ENCODE measurements around the gene CPM. TPM values are rescaled to one million over a fixed set of nuclear protein-coding genes. Genes with fewer than 3 reads are reported as not detected.
"Not testable (repeated sequence)": the region's sequence is repeated elsewhere in the genome, so short reads cannot be mapped to it uniquely, and the experiment has no call there.

The CPM gene
- total RNA-seq, 2 experiments from 2014 or later = 3.8 to 13.0 TPM

GRCh38 chr12:68863886-68864454, 69.0 kb downstream of the CPM start:
- H3K9me2 ChIP-seq (ENCODE audit: insufficient read depth, low read length); H3K9me3 ChIP-seq (ENCODE audit: low read length); H3K4me1 ChIP-seq (ENCODE audit: insufficient read depth, low read length, poor library complexity, severe bottlenecking); H3K27ac ChIP-seq (ENCODE audit: low read depth, low read length, poor library complexity, severe bottlenecking); H3K4me3 ChIP-seq (ENCODE audit: low read depth, low read length, poor library complexity, severe bottlenecking); H3K36me3 ChIP-seq (ENCODE audit: insufficient read depth, low read length); H4K20me1 ChIP-seq (ENCODE audit: insufficient read depth, low read length); H3K79me2 ChIP-seq (ENCODE audit: insufficient read depth, low read depth, low read length); POLR2A ChIA-PET; BruUV-seq (replicated peaks); CTCF ChIA-PET (ENCODE audit: unreplicated experiment): not testable (repeated sequence)
- intact Hi-C loops (cut with micrococcal nuclease; ENCODE audit: unreplicated experiment) = loop anchor here (1.0 kb wide), 1 partner anchor 206 kb away; no protein-coding TSS in a partner anchor
- peak; percentile 88 for TF ChIP-seq CTCF (conservative IDR thresholded peaks at IDR 0.05; ENCODE audit: low read length)
- DNase-seq (ENCODE audit: low spot score) = peak; percentile 78
- H2AFZ ChIP-seq (ENCODE audit: low read length) = peak overlapping the region; percentile 48
- peak overlapping the region; percentile 45 for H3K4me2 ChIP-seq (ENCODE audit: low read length)

- no peak for DNase-seq (ENCODE audit: low spot score)
- ChIA-PET CTCF (ENCODE audit: unreplicated experiment) (no interaction called here), POLR2A (no interaction called here)
- Histone ChIP-seq H3K4me1 (ENCODE audit: insufficient read depth, low read length, poor library complexity, severe bottlenecking) (peaks cover 8% of the 10 kb centered on the region), H4K20me1 (ENCODE audit: insufficient read depth, low read length) (no peaks in the 10 kb centered on the region), H3K36me3 (ENCODE audit: insufficient read depth, low read length) (no peaks in the 10 kb centered on the region), H3K27ac (ENCODE audit: low read depth, low read length, poor library complexity, severe bottlenecking) (no peak overlapping the region), H3K9me2 (ENCODE audit: insufficient read depth, low read length) (no peaks in the 10 kb centered on the region), H3K79me2 (ENCODE audit: insufficient read depth, low read depth, low read length) (no peaks in the 10 kb centered on the region), H2AFZ (ENCODE audit: low read length) (peak overlapping the region; percentile 48), H3K9me3 (ENCODE audit: low read length) (no peaks in the 10 kb centered on the region), H3K4me3 (ENCODE audit: low read depth, low read length, poor library complexity, severe bottlenecking) (no peak overlapping the region), H3K4me2 (ENCODE audit: low read length) (peak overlapping the region; percentile 45)
- BruUV-seq (replicated peaks) = no TSS peak
- TF ChIP-seq CTCF (conservative IDR thresholded peaks at IDR 0.05; ENCODE audit: low read length) (no peak), EZH2phosphoT487 (IDR thresholded peaks at IDR 0.05; ENCODE audit: borderline replicate concordance, low read depth, low read length) (no peak)
- intact Hi-C loops (cut with micrococcal nuclease; ENCODE audit: unreplicated experiment) = no loop called here
Measured at GRCh38 chr12:68863109-68863770, 69.7 kb downstream of the CPM start.

GRCh38 chr12:68861890-68862289, 71.1 kb downstream of the CPM start:
- no peaks in the 10 kb centered on the region for H4K20me1 ChIP-seq (ENCODE audit: insufficient read depth, low read length)
- DNase-seq (ENCODE audit: low spot score) = no peak
- H3K27ac ChIP-seq (ENCODE audit: low read depth, low read length, poor library complexity, severe bottlenecking) = no peak overlapping the region
- no peaks in the 10 kb centered on the region for H3K9me3 ChIP-seq (ENCODE audit: low read length)
- no peaks in the 10 kb centered on the region for H3K9me2 ChIP-seq (ENCODE audit: insufficient read depth, low read length)
- POLR2A ChIA-PET = interaction anchor here (0.7 kb wide), 1 partner anchor 173 kb away, joined by 3 read pairs; no protein-coding TSS in a partner anchor
- intact Hi-C loops (cut with micrococcal nuclease; ENCODE audit: unreplicated experiment) = no loop called here
- H3K36me3 ChIP-seq (ENCODE audit: insufficient read depth, low read length) = no peaks in the 10 kb centered on the region
- H3K4me2 ChIP-seq (ENCODE audit: low read length) = no peak overlapping the region
- no peaks in the 10 kb centered on the region for H3K79me2 ChIP-seq (ENCODE audit: insufficient read depth, low read depth, low read length)
- BruUV-seq (replicated peaks) = no TSS peak
- no peak overlapping the region for H3K4me3 ChIP-seq (ENCODE audit: low read depth, low read length, poor library complexity, severe bottlenecking)
- TF ChIP-seq EZH2phosphoT487 (IDR thresholded peaks at IDR 0.05; ENCODE audit: borderline replicate concordance, low read depth, low read length) = no peak
- CTCF ChIA-PET (ENCODE audit: unreplicated experiment) = no interaction called here
- no peak overlapping the region for H2AFZ ChIP-seq (ENCODE audit: low read length)
- peaks cover 8% of the 10 kb centered on the region for H3K4me1 ChIP-seq (ENCODE audit: insufficient read depth, low read length, poor library complexity, severe bottlenecking)
